ENCODE data around the gene GUK1. TPM values are rescaled to one million over a fixed set of nuclear protein-coding genes. Genes with fewer than 3 reads are reported as not detected.

The GUK1 gene
- total and polyA plus RNA-seq, 4 donors: 167 to 396 (median 347) TPM

GRCh38 chr1:228158151-228159007, 18.3 kb downstream of the GUK1 start:
- 9% methylated on average over 98 of the region's 98 CpGs for WGBS (ENCODE audit: insufficient coverage)
- H3K4me3 ChIP-seq (ENCODE audit: low read depth, low read length): no peak overlapping the region
- DNase-seq (ENCODE audit: low read depth in 4 of 6, low spot score in 6 of 6): no peak

GRCh38 chr1:228159008-228159665, 19.1 kb downstream of the GUK1 start:
- Histone ChIP-seq H3K36me3 (ENCODE audit: control insufficient read depth, insufficient read depth, low read length) (peaks cover 11% of the 10 kb centered on the region), H3K27ac (ENCODE audit: low read depth, low read length) (no peak overlapping the region), H3K4me3 (ENCODE audit: low read depth, low read length) (no peak overlapping the region), H3K9me3 (ENCODE audit: control insufficient read depth, insufficient read depth, low read length) (no peaks in the 10 kb centered on the region), H3K27me3 (ENCODE audit: control insufficient read depth, insufficient read depth, low read length) (peaks cover 36% of the 10 kb centered on the region), H3K4me1 (ENCODE audit: control insufficient read depth, insufficient read depth, low read length) (peaks cover 18% of the 10 kb centered on the region)
- DNase-seq (ENCODE audit: low read depth in 4 of 6, low spot score in 6 of 6): no peak
- 74% methylated on average over 13 of the region's 14 CpGs for WGBS (ENCODE audit: insufficient coverage)

More at GRCh38 chr1:228158151-228159007, 18.3 kb downstream of the GUK1 start:
- Histone ChIP-seq H3K27ac (ENCODE audit: low read depth, low read length) (no peak overlapping the region), H3K4me1 (ENCODE audit: control insufficient read depth, insufficient read depth, low read length) (peaks cover 14% of the 10 kb centered on the region), H3K36me3 (ENCODE audit: control insufficient read depth, insufficient read depth, low read length) (peaks cover 9% of the 10 kb centered on the region), H3K9me3 (ENCODE audit: control insufficient read depth, insufficient read depth, low read length) (no peaks in the 10 kb centered on the region), H3K27me3 (ENCODE audit: control insufficient read depth, insufficient read depth, low read length) (peaks cover 36% of the 10 kb centered on the region)

- H3K9me3 ChIP-seq (ENCODE audit: control insufficient read depth, insufficient read depth, low read length): no peaks in the 10 kb centered on the region
- H3K27me3 ChIP-seq (ENCODE audit: control insufficient read depth, insufficient read depth, low read length): peaks cover 36% of the 10 kb centered on the region
- no peak overlapping the region for H3K27ac ChIP-seq (ENCODE audit: low read depth, low read length)
- no peak for DNase-seq (ENCODE audit: low read depth in 4 of 6, low spot score in 6 of 6)
- H3K36me3 ChIP-seq (ENCODE audit: control insufficient read depth, insufficient read depth, low read length): peaks cover 12% of the 10 kb centered on the region
- peaks cover 26% of the 10 kb centered on the region for H3K4me1 ChIP-seq (ENCODE audit: control insufficient read depth, insufficient read depth, low read length)
- WGBS (ENCODE audit: insufficient coverage): 79% methylated on average over 15 of the region's 15 CpGs
- no peak overlapping the region for H3K4me3 ChIP-seq (ENCODE audit: low read depth, low read length)
Observed at GRCh38 chr1:228160201-228160761, 20.2 kb downstream of the GUK1 start.

- Histone ChIP-seq H3K4me3 (ENCODE audit: low read depth, low read length) (no peak overlapping the region), H3K9me3 (ENCODE audit: control insufficient read depth, insufficient read depth, low read length) (no peaks in the 10 kb centered on the region), H3K27me3 (ENCODE audit: control insufficient read depth, insufficient read depth, low read length) (peaks cover 36% of the 10 kb centered on the region), H3K4me1 (ENCODE audit: control insufficient read depth, insufficient read depth, low read length) (peaks cover 28% of the 10 kb centered on the region), H3K36me3 (ENCODE audit: control insufficient read depth, insufficient read depth, low read length) (peaks cover 11% of the 10 kb centered on the region), H3K27ac (ENCODE audit: low read depth, low read length) (no peak overlapping the region)
- no peak for DNase-seq (ENCODE audit: low read depth in 4 of 6, low spot score in 6 of 6)
- WGBS (ENCODE audit: insufficient coverage): 47% methylated on average over 4 of the region's 7 CpGs
Observed at GRCh38 chr1:228161362-228161761, 21.3 kb downstream of the GUK1 start.

- Histone ChIP-seq H3K4me3 (ENCODE audit: low read depth, low read length) (no peak overlapping the region), H3K36me3 (ENCODE audit: control insufficient read depth, insufficient read depth, low read length) (peaks cover 7% of the 10 kb centered on the region), H3K4me1 (ENCODE audit: control insufficient read depth, insufficient read depth, low read length) (peaks cover 33% of the 10 kb centered on the region), H3K9me3 (ENCODE audit: control insufficient read depth, insufficient read depth, low read length) (no peaks in the 10 kb centered on the region), H3K27ac (ENCODE audit: low read depth, low read length) (peak overlapping the region; percentile 47), H3K27me3 (ENCODE audit: control insufficient read depth, insufficient read depth, low read length) (peaks cover 31% of the 10 kb centered on the region)
- WGBS (ENCODE audit: insufficient coverage): 78% methylated on average over 8 of the region's 9 CpGs
- DNase-seq (ENCODE audit: low read depth in 4 of 6, low spot score in 6 of 6): no peak
Observed at GRCh38 chr1:228161866-228162265, 21.8 kb downstream of the GUK1 start.

GRCh38 chr1:228162286-228163006, 22.4 kb downstream of the GUK1 start:
- H3K4me3 ChIP-seq (ENCODE audit: low read depth, low read length): no peak overlapping the region
- peaks cover 7% of the 10 kb centered on the region for H3K36me3 ChIP-seq (ENCODE audit: control insufficient read depth, insufficient read depth, low read length)
- H3K9me3 ChIP-seq (ENCODE audit: control insufficient read depth, insufficient read depth, low read length): no peaks in the 10 kb centered on the region
- 54% methylated on average over 8 of the region's 14 CpGs for WGBS (ENCODE audit: insufficient coverage)
- H3K27me3 ChIP-seq (ENCODE audit: control insufficient read depth, insufficient read depth, low read length): peaks cover 26% of the 10 kb centered on the region
- no peak for DNase-seq (ENCODE audit: low read depth in 4 of 6, low spot score in 6 of 6)
- H3K27ac ChIP-seq (ENCODE audit: low read depth, low read length): peak overlapping the region; percentile 58
- H3K4me1 ChIP-seq (ENCODE audit: control insufficient read depth, insufficient read depth, low read length): peaks cover 35% of the 10 kb centered on the region

- no peak for DNase-seq (ENCODE audit: low read depth in 4 of 6, low spot score in 6 of 6)
Observed at GRCh38 chr1:228163007-228163753, 23.1 kb downstream of the GUK1 start.

GRCh38 chr1:228163776-228164519, 23.9 kb downstream of the GUK1 start:
- Histone ChIP-seq H3K9me3 (ENCODE audit: control insufficient read depth, insufficient read depth, low read length) (no peaks in the 10 kb centered on the region), H3K4me1 (ENCODE audit: control insufficient read depth, insufficient read depth, low read length) (peaks cover 32% of the 10 kb centered on the region), H3K4me3 (ENCODE audit: low read depth, low read length) (no peak overlapping the region), H3K27ac (ENCODE audit: low read depth, low read length) (peak overlapping the region; percentile 92), H3K27me3 (ENCODE audit: control insufficient read depth, insufficient read depth, low read length) (peaks cover 16% of the 10 kb centered on the region), H3K36me3 (ENCODE audit: control insufficient read depth, insufficient read depth, low read length) (peaks cover 12% of the 10 kb centered on the region)
- no peak for DNase-seq (ENCODE audit: low read depth in 4 of 6, low spot score in 6 of 6)
- WGBS (ENCODE audit: insufficient coverage): 88% methylated on average over 7 of the region's 10 CpGs

More at GRCh38 chr1:228163007-228163753, 23.1 kb downstream of the GUK1 start:
- Histone ChIP-seq H3K9me3 (ENCODE audit: control insufficient read depth, insufficient read depth, low read length) (no peaks in the 10 kb centered on the region), H3K36me3 (ENCODE audit: control insufficient read depth, insufficient read depth, low read length) (peaks cover 7% of the 10 kb centered on the region), H3K27me3 (ENCODE audit: control insufficient read depth, insufficient read depth, low read length) (peaks cover 21% of the 10 kb centered on the region), H3K27ac (ENCODE audit: low read depth, low read length) (peak overlapping the region; percentile 58), H3K4me3 (ENCODE audit: low read depth, low read length) (no peak overlapping the region), H3K4me1 (ENCODE audit: control insufficient read depth, insufficient read depth, low read length) (peaks cover 35% of the 10 kb centered on the region)
- 80% methylated on average over 30 of the region's 30 CpGs for WGBS (ENCODE audit: insufficient coverage)
